ENCODE results near the gene SLC38A11.
A peak's percentile ranks its signal among the peaks of the same experiment; 100 is the strongest.
"Not testable (repeated sequence)": the region's sequence is repeated elsewhere in the genome, so short reads cannot be mapped to it uniquely, and the experiment has no call there.

Gene SLC38A11

GRCh38 chr2:164954954-164955701 lies at the start of gene SLC38A11:
Gene SLC38A11 (minus strand): TSS chr2:164955525. CDS start chr2:164955247, 278 bp downstream.
- DNase-seq = peak; percentile 52
- in situ Hi-C loops (cut with HindIII; ENCODE audit: low pct_ligation_motif_present, low pct_unique_long_range_greater_than_20kb, low sequenced_read_pairs) = no loop called here

- in situ Hi-C loops (cut with HindIII; ENCODE audit: low pct_ligation_motif_present, low pct_unique_long_range_greater_than_20kb, low sequenced_read_pairs) = no loop called here
- DNase-seq = no peak
Observed at GRCh38 chr2:165003443-165004130, 48.3 kb upstream of the SLC38A11 start.

GRCh38 chr2:165002638-165003037 lies 47.3 kb upstream of the SLC38A11 start:
- in situ Hi-C loops (cut with HindIII; ENCODE audit: low pct_ligation_motif_present, low pct_unique_long_range_greater_than_20kb, low sequenced_read_pairs) = no loop called here

GRCh38 chr2:164994664-164995299 lies 39.5 kb upstream of the SLC38A11 start:
- in situ Hi-C loops (cut with HindIII; ENCODE audit: low pct_ligation_motif_present, low pct_unique_long_range_greater_than_20kb, low sequenced_read_pairs) = not testable (repeated sequence)

More at GRCh38 chr2:165002638-165003037, 47.3 kb upstream of the SLC38A11 start:
- DNase-seq = no peak

GRCh38 chr2:164993287-164994016 lies 38.1 kb upstream of the SLC38A11 start:
- no peak for DNase-seq
- in situ Hi-C loops (cut with HindIII; ENCODE audit: low pct_ligation_motif_present, low pct_unique_long_range_greater_than_20kb, low sequenced_read_pairs) = no loop called here

More at GRCh38 chr2:164994664-164995299, 39.5 kb upstream of the SLC38A11 start:
- DNase-seq = not testable (repeated sequence)

GRCh38 chr2:164992818-164993217 lies 37.5 kb upstream of the SLC38A11 start:
- in situ Hi-C loops (cut with HindIII; ENCODE audit: low pct_ligation_motif_present, low pct_unique_long_range_greater_than_20kb, low sequenced_read_pairs) = no loop called here
- peak; percentile 84 for DNase-seq

- in situ Hi-C loops (cut with HindIII; ENCODE audit: low pct_ligation_motif_present, low pct_unique_long_range_greater_than_20kb, low sequenced_read_pairs); DNase-seq: not testable (repeated sequence)
Observed at GRCh38 chr2:164992093-164992454, 36.7 kb upstream of the SLC38A11 start.

GRCh38 chr2:164991361-164992092 lies 36.2 kb upstream of the SLC38A11 start:
- in situ Hi-C loops (cut with HindIII; ENCODE audit: low pct_ligation_motif_present, low pct_unique_long_range_greater_than_20kb, low sequenced_read_pairs); DNase-seq: not testable (repeated sequence)

- in situ Hi-C loops (cut with HindIII; ENCODE audit: low pct_ligation_motif_present, low pct_unique_long_range_greater_than_20kb, low sequenced_read_pairs) = not testable (repeated sequence)
- peak; percentile 61 for DNase-seq
Observed at GRCh38 chr2:164990953-164991352, 35.6 kb upstream of the SLC38A11 start.

- not testable (repeated sequence) for DNase-seq
Observed at GRCh38 chr2:164988805-164989204, 33.5 kb upstream of the SLC38A11 start.

GRCh38 chr2:164986027-164986426 lies 30.7 kb upstream of the SLC38A11 start:
- DNase-seq; in situ Hi-C loops (cut with HindIII; ENCODE audit: low pct_ligation_motif_present, low pct_unique_long_range_greater_than_20kb, low sequenced_read_pairs): not testable (repeated sequence)

More at GRCh38 chr2:164988805-164989204, 33.5 kb upstream of the SLC38A11 start:
- in situ Hi-C loops (cut with HindIII; ENCODE audit: low pct_ligation_motif_present, low pct_unique_long_range_greater_than_20kb, low sequenced_read_pairs) = not testable (repeated sequence)

- DNase-seq = no peak
- in situ Hi-C loops (cut with HindIII; ENCODE audit: low pct_ligation_motif_present, low pct_unique_long_range_greater_than_20kb, low sequenced_read_pairs) = no loop called here
Observed at GRCh38 chr2:164984428-164984827, 29.1 kb upstream of the SLC38A11 start.

- DNase-seq = peak; percentile 27
- in situ Hi-C loops (cut with HindIII; ENCODE audit: low pct_ligation_motif_present, low pct_unique_long_range_greater_than_20kb, low sequenced_read_pairs) = no loop called here
Observed at GRCh38 chr2:164981217-164981990, 26.1 kb upstream of the SLC38A11 start.

- DNase-seq; in situ Hi-C loops (cut with HindIII; ENCODE audit: low pct_ligation_motif_present, low pct_unique_long_range_greater_than_20kb, low sequenced_read_pairs): not testable (repeated sequence)
Observed at GRCh38 chr2:164980688-164981087, 25.4 kb upstream of the SLC38A11 start.

GRCh38 chr2:164979113-164979512 lies 23.8 kb upstream of the SLC38A11 start:
- in situ Hi-C loops (cut with HindIII; ENCODE audit: low pct_ligation_motif_present, low pct_unique_long_range_greater_than_20kb, low sequenced_read_pairs) = no loop called here
- DNase-seq = no peak

GRCh38 chr2:164976875-164977470 lies 21.6 kb upstream of the SLC38A11 start:
- DNase-seq; in situ Hi-C loops (cut with HindIII; ENCODE audit: low pct_ligation_motif_present, low pct_unique_long_range_greater_than_20kb, low sequenced_read_pairs): not testable (repeated sequence)

- DNase-seq = no peak
- in situ Hi-C loops (cut with HindIII; ENCODE audit: low pct_ligation_motif_present, low pct_unique_long_range_greater_than_20kb, low sequenced_read_pairs) = no loop called here
Observed at GRCh38 chr2:164976301-164976700, 21.0 kb upstream of the SLC38A11 start.

Data from ACHN (cell line).